Neural cell (in vitro differentiated cells): Measurements from ENCODE around the gene ANKRD7. TPM values are rescaled to one million over a fixed set of nuclear protein-coding genes. Genes with fewer than 3 reads are reported as not detected.

ENCODE experiments used
- H2AFZ ChIP-seq: fragments of 200-600, 300-800 bp; sonication (generic), shearing (Covaris generic); 2 replicates; pipeline ENCODE4 v1.6.0; 2014; ENCODE audit warnings: low read depth, mild to moderate bottlenecking, antibody characterized with exemption, low read length, moderate library complexity
- H3F3A ChIP-seq: fragments of 200-600 bp; shearing (Covaris generic); 2 replicates; pipeline ENCODE4 v1.6.1; 2016; ENCODE audit warnings: mild to moderate bottlenecking, moderate library complexity, mixed read lengths, antibody characterized with exemption, low read length; ENCODE audit not compliant: insufficient read depth, poor library complexity, severe bottlenecking
- H3K27ac ChIP-seq: fragments of 200-600, 300-800 bp; sonication (generic), shearing (Covaris generic); 2 replicates; pipeline ENCODE4 v1.5.1; 2014; ENCODE audit warnings: mild to moderate bottlenecking, low read length, moderate library complexity
- H3K27me3 ChIP-seq: fragments of 300-800, 200-600 bp; sonication (generic), shearing (Covaris generic); 2 replicates; pipeline ENCODE4 v1.6.0; 2014; ENCODE audit warnings: mild to moderate bottlenecking, low read depth, low read length, moderate library complexity; ENCODE audit not compliant: insufficient read depth
- H3K36me3 ChIP-seq: fragments of 300-800, 200-600 bp; sonication (generic), shearing (Covaris generic); 2 replicates; pipeline ENCODE4 v1.5.1; 2014; ENCODE audit warnings: mild to moderate bottlenecking, antibody characterized with exemption, low read length, moderate library complexity; ENCODE audit not compliant: insufficient read depth
- H3K4me2 ChIP-seq: fragments of 300-800, 200-600 bp; sonication (generic), shearing (Covaris generic); 2 replicates; pipeline ENCODE4 v1.6.0; 2014; ENCODE audit warnings: mild to moderate bottlenecking, low read length
- H3K4me3 ChIP-seq: fragments of 300-800, 200-600 bp; sonication (generic), shearing (Covaris generic); 2 replicates; pipeline ENCODE4 v1.5.1; 2014; ENCODE audit warnings: mild to moderate bottlenecking, low read length, moderate library complexity
- H3K79me2 ChIP-seq: fragments of 200-600 bp; shearing (Covaris generic); replicated peaks from 2 replicates; pipeline ENCODE4 v1.6.0; 2014; ENCODE audit warnings: mild to moderate bottlenecking, low read length, moderate library complexity; ENCODE audit not compliant: insufficient read depth
- H3K9ac ChIP-seq: fragments of 300-800, 200-600 bp; sonication (generic), shearing (Covaris generic); 2 replicates; pipeline ENCODE4 v1.6.1; 2016; ENCODE audit warnings: mild to moderate bottlenecking, low read length, mixed read lengths
- H3K9me2 ChIP-seq: fragments of 200-600 bp; shearing (Covaris generic); 2 replicates; pipeline ENCODE4 v1.6.1; 2016; ENCODE audit warnings: mild to moderate bottlenecking, low read length, mixed read lengths; ENCODE audit not compliant: insufficient read depth
- H3K9me3 ChIP-seq: fragments of 200-600, 300-800 bp; sonication (generic), shearing (Covaris generic); 2 replicates; pipeline ENCODE4 v1.6.1; 2016; ENCODE audit warnings: mild to moderate bottlenecking, mixed run types, low read length, moderate library complexity, mixed read lengths
- H4K20me1 ChIP-seq: fragments of 200-600 bp; shearing (Covaris generic); 2 replicates; pipeline ENCODE4 v1.6.1; 2016; ENCODE audit warnings: mild to moderate bottlenecking, mixed run types; ENCODE audit not compliant: insufficient read depth
- EP300 ChIP-seq: fragments of 450-650 bp; conservative IDR thresholded peaks from 2 replicates; pipeline ENCODE4 v1.6.1; 2014; ENCODE audit warnings: antibody characterized with exemption, mild to moderate bottlenecking, moderate library complexity; ENCODE audit not compliant: poor library complexity, severe bottlenecking
- EZH2 ChIP-seq: fragments of 200-600, 300-800 bp; shearing (Covaris generic), sonication (generic); IDR thresholded peaks from 2 replicates; pipeline ENCODE4 v1.6.1; 2014; ENCODE audit warnings: antibody characterized with exemption, low read length, borderline replicate concordance, mild to moderate bottlenecking; ENCODE audit not compliant: insufficient read depth, poor library complexity, severe bottlenecking
- MXI1 ChIP-seq: fragments of 450-650 bp; conservative IDR thresholded peaks from 2 replicates; pipeline ENCODE4 v1.6.1; 2014; ENCODE audit warnings: antibody characterized with exemption, mild to moderate bottlenecking; ENCODE audit not compliant: poor library complexity, severe bottlenecking
- POLR2AphosphoS5 ChIP-seq: IDR thresholded peaks from 2 replicates; pipeline ENCODE4 v1.6.1; 2012
- RAD21 ChIP-seq: fragments of 450-650 bp; conservative IDR thresholded peaks from 2 replicates; pipeline ENCODE4 v1.6.1; 2014; ENCODE audit warnings: antibody characterized with exemption, mild to moderate bottlenecking, moderate library complexity
- SMC3 ChIP-seq: fragments of 450-650 bp; conservative IDR thresholded peaks from 2 replicates; pipeline ENCODE4 v1.6.1; 2014; ENCODE audit warnings: antibody characterized with exemption, mild to moderate bottlenecking, moderate library complexity; ENCODE audit not compliant: poor library complexity
- TAF1 ChIP-seq: IDR thresholded peaks from 2 replicates; pipeline ENCODE4 v1.6.1; 2012; ENCODE audit warnings: low read depth
- polyA plus RNA-seq: library from polyadenylated mRNA; depleted of rRNA; stranded (reverse); fragments of >200 nt; gene quantifications from 2 replicates; pipeline ENCODE4 v1.2.3, GENCODE V29; 2014
- TF ChIP-seq, protein P1 (sequence below): IDR thresholded peaks from 2 replicates; pipeline ENCODE4 v1.6.1; 2012; ENCODE audit warnings: borderline replicate concordance
- TF ChIP-seq, protein P2 (sequence below): fragments of 450-650 bp; IDR thresholded peaks from 2 replicates; pipeline ENCODE4 v1.5.1; 2014; ENCODE audit warnings: antibody characterized with exemption, mild to moderate bottlenecking, moderate library complexity; ENCODE audit not compliant: poor library complexity, severe bottlenecking

The ANKRD7 gene
- polyA plus RNA-seq, 1 donor from 2014 or later = not detected

GRCh38 chr7:118286131-118286530 is 61.6 kb downstream of the ANKRD7 start:
- H3K9me3 ChIP-seq = no peaks in the 10 kb centered on the region
- H3K36me3 ChIP-seq = no peaks in the 10 kb centered on the region

GRCh38 chr7:118288098-118288497 is 63.6 kb downstream of the ANKRD7 start:
- Histone ChIP-seq H3F3A (no peaks in the 10 kb centered on the region), H3K9me3 (no peaks in the 10 kb centered on the region), H3K4me3 (no peak overlapping the region), H3K9me2 (no peaks in the 10 kb centered on the region), H2AFZ (no peak overlapping the region), H3K36me3 (no peaks in the 10 kb centered on the region), H3K4me2 (no peak overlapping the region), H3K27ac (no peak overlapping the region), H3K79me2 (no peaks in the 10 kb centered on the region), H3K27me3 (no peaks in the 10 kb centered on the region), H3K9ac (no peak overlapping the region), H4K20me1 (no peaks in the 10 kb centered on the region)
- no peak for TF ChIP-seq EP300
- TF ChIP-seq, protein P1, sequence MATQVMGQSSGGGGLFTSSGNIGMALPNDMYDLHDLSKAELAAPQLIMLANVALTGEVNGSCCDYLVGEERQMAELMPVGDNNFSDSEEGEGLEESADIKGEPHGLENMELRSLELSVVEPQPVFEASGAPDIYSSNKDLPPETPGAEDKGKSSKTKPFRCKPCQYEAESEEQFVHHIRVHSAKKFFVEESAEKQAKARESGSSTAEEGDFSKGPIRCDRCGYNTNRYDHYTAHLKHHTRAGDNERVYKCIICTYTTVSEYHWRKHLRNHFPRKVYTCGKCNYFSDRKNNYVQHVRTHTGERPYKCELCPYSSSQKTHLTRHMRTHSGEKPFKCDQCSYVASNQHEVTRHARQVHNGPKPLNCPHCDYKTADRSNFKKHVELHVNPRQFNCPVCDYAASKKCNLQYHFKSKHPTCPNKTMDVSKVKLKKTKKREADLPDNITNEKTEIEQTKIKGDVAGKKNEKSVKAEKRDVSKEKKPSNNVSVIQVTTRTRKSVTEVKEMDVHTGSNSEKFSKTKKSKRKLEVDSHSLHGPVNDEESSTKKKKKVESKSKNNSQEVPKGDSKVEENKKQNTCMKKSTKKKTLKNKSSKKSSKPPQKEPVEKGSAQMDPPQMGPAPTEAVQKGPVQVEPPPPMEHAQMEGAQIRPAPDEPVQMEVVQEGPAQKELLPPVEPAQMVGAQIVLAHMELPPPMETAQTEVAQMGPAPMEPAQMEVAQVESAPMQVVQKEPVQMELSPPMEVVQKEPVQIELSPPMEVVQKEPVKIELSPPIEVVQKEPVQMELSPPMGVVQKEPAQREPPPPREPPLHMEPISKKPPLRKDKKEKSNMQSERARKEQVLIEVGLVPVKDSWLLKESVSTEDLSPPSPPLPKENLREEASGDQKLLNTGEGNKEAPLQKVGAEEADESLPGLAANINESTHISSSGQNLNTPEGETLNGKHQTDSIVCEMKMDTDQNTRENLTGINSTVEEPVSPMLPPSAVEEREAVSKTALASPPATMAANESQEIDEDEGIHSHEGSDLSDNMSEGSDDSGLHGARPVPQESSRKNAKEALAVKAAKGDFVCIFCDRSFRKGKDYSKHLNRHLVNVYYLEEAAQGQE = no peak
- no peak for TF ChIP-seq RAD21
- no peak for TF ChIP-seq EZH2
- no peak for TF ChIP-seq MXI1

More at GRCh38 chr7:118286131-118286530, 61.6 kb downstream of the ANKRD7 start:
- Histone ChIP-seq H3K9me2 (no peaks in the 10 kb centered on the region), H4K20me1 (no peaks in the 10 kb centered on the region), H3K79me2 (no peaks in the 10 kb centered on the region), H3K9ac (no peak overlapping the region), H3K27me3 (no peaks in the 10 kb centered on the region), H3K4me2 (no peak overlapping the region), H3K27ac (no peak overlapping the region), H3K4me3 (no peak overlapping the region), H2AFZ (no peak overlapping the region), H3F3A (no peaks in the 10 kb centered on the region)
- TF ChIP-seq EZH2 (no peak), EP300 (no peak), POLR2AphosphoS5 (no peak), RAD21 (no peak), TAF1 (no peak), MXI1 (no peak), SMC3 (no peak)
- TF ChIP-seq, protein P2, sequence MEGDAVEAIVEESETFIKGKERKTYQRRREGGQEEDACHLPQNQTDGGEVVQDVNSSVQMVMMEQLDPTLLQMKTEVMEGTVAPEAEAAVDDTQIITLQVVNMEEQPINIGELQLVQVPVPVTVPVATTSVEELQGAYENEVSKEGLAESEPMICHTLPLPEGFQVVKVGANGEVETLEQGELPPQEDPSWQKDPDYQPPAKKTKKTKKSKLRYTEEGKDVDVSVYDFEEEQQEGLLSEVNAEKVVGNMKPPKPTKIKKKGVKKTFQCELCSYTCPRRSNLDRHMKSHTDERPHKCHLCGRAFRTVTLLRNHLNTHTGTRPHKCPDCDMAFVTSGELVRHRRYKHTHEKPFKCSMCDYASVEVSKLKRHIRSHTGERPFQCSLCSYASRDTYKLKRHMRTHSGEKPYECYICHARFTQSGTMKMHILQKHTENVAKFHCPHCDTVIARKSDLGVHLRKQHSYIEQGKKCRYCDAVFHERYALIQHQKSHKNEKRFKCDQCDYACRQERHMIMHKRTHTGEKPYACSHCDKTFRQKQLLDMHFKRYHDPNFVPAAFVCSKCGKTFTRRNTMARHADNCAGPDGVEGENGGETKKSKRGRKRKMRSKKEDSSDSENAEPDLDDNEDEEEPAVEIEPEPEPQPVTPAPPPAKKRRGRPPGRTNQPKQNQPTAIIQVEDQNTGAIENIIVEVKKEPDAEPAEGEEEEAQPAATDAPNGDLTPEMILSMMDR = no peak
- TF ChIP-seq, protein P1 = no peak
